MCF 10A (cell line): ENCODE results near the gene RCOR1. TPM values are rescaled to one million over a fixed set of nuclear protein-coding genes. Genes with fewer than 3 reads are reported as not detected.

ENCODE experiments used
- BruUV-seq: library from RNA; stranded (reverse); fragments of 400-500 nt; replicated peaks from 2 replicates; lab custom pipeline; 2021; lab: Mats Ljungman, UMichigan
- CTCF ChIA-PET: fragments of 300-600 bp; sonication (Branson Sonifier 250); formaldehyde crosslinking; extraction: SDS; loops from one replicate; lab custom pipeline; 2021; ENCODE audit warnings: antibody characterized with exemption, inconsistent platforms; lab: Yijun Ruan, JAX
- POLR2A ChIA-PET: fragments of 300-600, 350-650 bp; sonication (Branson Sonifier 250); formaldehyde crosslinking; extraction: SDS; loops from one replicate; lab custom pipeline; 2020; ENCODE audit warnings: antibody characterized with exemption, inconsistent platforms; lab: Yijun Ruan, JAX
- DNase-seq: peaks from one replicate; pipeline ENCODE4 v3.0.0-alpha.2; 2018; ENCODE audit not compliant: unreplicated experiment
- H3K27ac Mint-ChIP-seq: one replicate; pipeline ENCODE4 v1.8.0; 2022; ENCODE audit warnings: mild to moderate bottlenecking, low read depth, mixed read lengths; ENCODE audit not compliant: unreplicated experiment
- H3K27me3 Mint-ChIP-seq: one replicate; pipeline ENCODE4 v1.8.0; 2022; ENCODE audit warnings: mixed read lengths; ENCODE audit not compliant: insufficient read depth, unreplicated experiment
- H3K36me3 Mint-ChIP-seq: one replicate; pipeline ENCODE4 v1.8.0; 2022; ENCODE audit warnings: mild to moderate bottlenecking, moderate library complexity, mixed read lengths; ENCODE audit not compliant: insufficient read depth, unreplicated experiment
- H3K4me1 Mint-ChIP-seq: one replicate; pipeline ENCODE4 v1.8.0; 2022; ENCODE audit warnings: mixed read lengths; ENCODE audit not compliant: insufficient read depth, unreplicated experiment
- H3K4me3 Mint-ChIP-seq: one replicate; pipeline ENCODE4 v1.8.0; 2022; ENCODE audit warnings: mild to moderate bottlenecking, moderate library complexity, mixed read lengths; ENCODE audit not compliant: unreplicated experiment
- H3K9me3 Mint-ChIP-seq: one replicate; pipeline ENCODE4 v1.8.0; 2022; ENCODE audit warnings: mixed read lengths; ENCODE audit not compliant: unreplicated experiment
- CTCF ChIP-seq: fragments of 200-600 bp; IDR thresholded peaks from one replicate; pipeline ENCODE4 v1.8.0; 2022; ENCODE audit warnings: antibody characterized with exemption, mild to moderate bottlenecking; ENCODE audit not compliant: unreplicated experiment
- intact Hi-C: fragments of 100-400 bp; cut with micrococcal nuclease; formaldehyde crosslinking; loops from 2 replicates; pipeline ENCODE4 v1.14.1; 2022
- total RNA-seq: library from RNA; stranded (reverse); gene quantifications from 2 replicates; pipeline ENCODE4 v1.2.3, GENCODE V29; 2022

The RCOR1 gene
- total RNA-seq, 1 experiment from 2014 or later, result 45.6 TPM

GRCh38 chr14:102645746-102646440 is 53.4 kb downstream of the RCOR1 start:
- TF ChIP-seq CTCF, result no peak
- Mint-ChIP-seq H3K36me3 (no peaks in the 10 kb centered on the region), H3K4me3 (no peak overlapping the region), H3K9me3 (no peaks in the 10 kb centered on the region), H3K27me3 (no peaks in the 10 kb centered on the region), H3K4me1 (peaks cover 43% of the 10 kb centered on the region), H3K27ac (no peak overlapping the region)
- intact Hi-C loops, result no loop called here
- ChIA-PET CTCF (interaction anchor here (0.6 to 1.2 kb wide), 5 partner anchors 24 to 208 kb away, joined by 3 to 8 read pairs (median 3); no protein-coding TSS in a partner anchor), POLR2A (interaction anchor here (0.8 to 1.5 kb wide), 3 partner anchors 9 to 41 kb away, joined by 3 to 7 read pairs (median 5); no protein-coding TSS in a partner anchor)
- peak; percentile 25 for DNase-seq
- BruUV-seq, result no TSS peak

- no peaks in the 10 kb centered on the region for H3K36me3 Mint-ChIP-seq
- no TSS peak for BruUV-seq
- no peaks in the 10 kb centered on the region for H3K9me3 Mint-ChIP-seq
- peaks cover 43% of the 10 kb centered on the region for H3K4me1 Mint-ChIP-seq
- POLR2A ChIA-PET, result interaction anchor here (1.0 to 1.5 kb wide), 2 partner anchors 9 to 42 kb away, joined by 5 to 7 read pairs; no protein-coding TSS in a partner anchor
- no peak overlapping the region for H3K27ac Mint-ChIP-seq
- CTCF ChIA-PET, result interaction anchor here (0.6 to 1.2 kb wide), 2 partner anchors 52 to 189 kb away, joined by 3 to 8 read pairs; no protein-coding TSS in a partner anchor
- no peaks in the 10 kb centered on the region for H3K27me3 Mint-ChIP-seq
- H3K4me3 Mint-ChIP-seq, result no peak overlapping the region
- DNase-seq, result no peak
- intact Hi-C loops, result no loop called here
- TF ChIP-seq CTCF, result no peak
These were observed 54.2 kb downstream of the RCOR1 start for GRCh38 chr14:102646615-102647014.

- CTCF ChIA-PET, result no interaction called here
- Mint-ChIP-seq H3K27ac (no peak overlapping the region), H3K9me3 (no peaks in the 10 kb centered on the region), H3K27me3 (no peaks in the 10 kb centered on the region), H3K4me1 (peaks cover 25% of the 10 kb centered on the region), H3K36me3 (no peaks in the 10 kb centered on the region), H3K4me3 (no peak overlapping the region)
- no peak for TF ChIP-seq CTCF
- BruUV-seq, result no TSS peak
- POLR2A ChIA-PET, result interaction anchor here (1.2 kb wide), 1 partner anchor 58 kb away, joined by 3 read pairs; no protein-coding TSS in a partner anchor
- DNase-seq, result no peak
- intact Hi-C loops, result loop anchor here (2.0 kb wide), 1 partner anchor 37 kb away; no protein-coding TSS in a partner anchor
These were observed 59.7 kb downstream of the RCOR1 start for GRCh38 chr14:102652194-102652593.

GRCh38 chr14:102654298-102654697 is 61.8 kb downstream of the RCOR1 start:
- DNase-seq, result no peak
- Mint-ChIP-seq H3K4me3 (no peak overlapping the region), H3K4me1 (peaks cover 23% of the 10 kb centered on the region), H3K9me3 (no peaks in the 10 kb centered on the region), H3K27me3 (no peaks in the 10 kb centered on the region), H3K36me3 (no peaks in the 10 kb centered on the region), H3K27ac (no peak overlapping the region)
- ChIA-PET POLR2A (interaction anchor here (0.7 to 2.6 kb wide), 5 partner anchors 8 to 756 kb away, joined by 3 to 12 read pairs (median 7); no protein-coding TSS in a partner anchor), CTCF (interaction anchor here (0.6 to 1.1 kb wide), 2 partner anchors 59 to 297 kb away, joined by 3 to 4 read pairs; no protein-coding TSS in a partner anchor)
- no TSS peak for BruUV-seq
- intact Hi-C loops, result no loop called here
- TF ChIP-seq CTCF, result no peak
